Pancreas (tissue), 10 donors: Measurements from ENCODE around the gene ZNF385C. TPM values are rescaled to one million over a fixed set of nuclear protein-coding genes. Genes with fewer than 3 reads are reported as not detected.
A peak's percentile ranks its signal among the peaks of the same experiment; 100 is the strongest.

Experiments
- ATAC-seq, 4 donors: fragments of 200-7000 bp; cut with Tn5 transposase; one replicate each; pipeline versions ENCODE4 v1.8.0 to v1.9.1; 2020; ENCODE audit warnings: mild to moderate bottlenecking in 4 of 4, moderate library complexity in 4 of 4
- DNase-seq, 6 donors: peaks; one replicate each; pipeline ENCODE4 v3.0.0-alpha.2; 2020
- FAIRE-seq: peaks from 2 replicates; lab custom pipeline; 2012; peaks lifted over from hg19 to GRCh38; lab: Jason Lieb, UNC
- H3K27ac ChIP-seq, 4 donors: fragments of 200-600 bp; sonication (generic); 1 replicate in 3 of 4; 2 replicates in 1 of 4; pipeline versions ENCODE4 v1.5.0 to v1.8.0; 2020
- H3K27me3 ChIP-seq, 4 donors: fragments of 200-600 bp; one replicate each; pipeline ENCODE4 v1.8.0; 2021
- H3K36me3 ChIP-seq, 3 donors: fragments of 200-600 bp; sonication (generic) in 1 of 3; one replicate each; pipeline versions ENCODE4 v1.5.0 to v1.8.0; 2020 to 2021
- H3K4me1 ChIP-seq, 3 donors: fragments of 200-600 bp; one replicate each; pipeline ENCODE4 v1.8.0; 2021
- H3K4me3 ChIP-seq, 4 donors: fragments of 200-600 bp; sonication (generic) in 2 of 4; one replicate each; pipeline versions ENCODE4 v1.5.0 to v1.8.0; 2020 to 2021
- H3K9me3 ChIP-seq, 4 donors: fragments of 200-600 bp; one replicate each; pipeline ENCODE4 v1.8.0; 2021
- WGBS, 2 donors: extraction: QIAGEN DNeasy Blood & Tissue Kit; methylation state at CpG; one replicate each; pipeline ENCODE4 v1.1.7; 2013; 5-methylcytosine and 5-hydroxymethylcytosine counted together
- intact Hi-C, 3 donors: fragments of 100-400 bp; cut with DNase I; formaldehyde crosslinking; loops; one replicate each; pipeline versions ENCODE4 v1.11.1 to v1.14.2; 2022
- polyA plus RNA-seq, 2 donors: library from polyadenylated mRNA; stranded (reverse); fragments of 200-250 nt; gene quantifications; one replicate each; pipeline ENCODE4 v1.2.3, GENCODE V29; 2013
- total RNA-seq, 6 donors: library from RNA; stranded (reverse); fragmentation: NEBNext Ultra II Directional in 4 of 6; extraction: Animal tissue kit (Norgen Biotek cat#: 25700) in 4 of 6; gene quantifications; one replicate each; pipeline versions ENCODE4 v1.2.1 to v1.2.4, GENCODE V29; 2021 to 2023
- TF ChIP-seq, protein P1 (sequence below), 4 donors: fragments of 200-600 bp; sonication (generic) in 3 of 4; IDR thresholded peaks; one replicate each; pipeline versions ENCODE4 v1.5.0 to v1.8.0; 2021; ENCODE audit warnings: antibody characterized with exemption in 4 of 4
- donor health status: healthy with polysubstance abuse.
- donor health status: DM: no; HTN: no; CAD: no; lungs with moderate emphysema.
- donor health status: DM: no; HTN: no; CAD: no.
- donor health status: control.
- donor health status: control.
- donor health status: Bipolar disorder and iron deficiency.
- donor health status: DM: yes; HTN: yes; CAD: no.
- donor health status: DM: no; HTN: no; CAD: no.
- donor health status: DM: no; HTN: no; CAD: no.
- donor health status: DM: yes; HTN: yes; CAD: no.

The ZNF385C gene
- total and polyA plus RNA-seq, 8 donors: 0.67 to 2.6 (median 1.6) TPM

DNA sequence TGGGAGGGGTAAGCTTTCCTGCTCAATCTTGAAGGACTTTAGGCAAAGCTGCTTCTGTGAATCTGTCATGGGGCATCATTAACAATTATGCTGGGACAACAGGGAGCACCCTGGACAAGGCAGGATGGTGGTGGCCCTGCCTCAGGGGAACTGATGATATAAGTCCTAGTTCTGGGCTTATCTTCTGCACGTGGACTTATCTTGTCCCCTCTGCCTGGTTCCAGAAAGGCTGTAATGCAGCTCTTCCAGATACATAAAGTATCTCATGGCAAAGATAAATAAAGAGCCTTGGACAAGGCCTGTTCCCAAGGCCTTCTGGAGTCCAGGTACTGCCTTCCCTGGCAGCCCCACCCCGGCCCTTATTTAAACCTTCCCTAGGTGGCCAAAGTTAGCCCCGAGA, 6.0 kb upstream of the ZNF385C start:
- Histone ChIP-seq H3K27ac (no peak overlapping the region), H3K9me3 (no peaks in the 10 kb centered on the region), H3K4me3 (no peak overlapping the region), H3K4me1 (no peaks in the 10 kb centered on the region), H3K27me3 (no peaks in the 10 kb centered on the region), H3K36me3 (no peaks in the 10 kb centered on the region)
- FAIRE-seq: no peak
- DNase-seq: no peak
- TF ChIP-seq, protein P1, sequence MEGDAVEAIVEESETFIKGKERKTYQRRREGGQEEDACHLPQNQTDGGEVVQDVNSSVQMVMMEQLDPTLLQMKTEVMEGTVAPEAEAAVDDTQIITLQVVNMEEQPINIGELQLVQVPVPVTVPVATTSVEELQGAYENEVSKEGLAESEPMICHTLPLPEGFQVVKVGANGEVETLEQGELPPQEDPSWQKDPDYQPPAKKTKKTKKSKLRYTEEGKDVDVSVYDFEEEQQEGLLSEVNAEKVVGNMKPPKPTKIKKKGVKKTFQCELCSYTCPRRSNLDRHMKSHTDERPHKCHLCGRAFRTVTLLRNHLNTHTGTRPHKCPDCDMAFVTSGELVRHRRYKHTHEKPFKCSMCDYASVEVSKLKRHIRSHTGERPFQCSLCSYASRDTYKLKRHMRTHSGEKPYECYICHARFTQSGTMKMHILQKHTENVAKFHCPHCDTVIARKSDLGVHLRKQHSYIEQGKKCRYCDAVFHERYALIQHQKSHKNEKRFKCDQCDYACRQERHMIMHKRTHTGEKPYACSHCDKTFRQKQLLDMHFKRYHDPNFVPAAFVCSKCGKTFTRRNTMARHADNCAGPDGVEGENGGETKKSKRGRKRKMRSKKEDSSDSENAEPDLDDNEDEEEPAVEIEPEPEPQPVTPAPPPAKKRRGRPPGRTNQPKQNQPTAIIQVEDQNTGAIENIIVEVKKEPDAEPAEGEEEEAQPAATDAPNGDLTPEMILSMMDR (IDR thresholded peaks at IDR 0.05): no peak
- WGBS, 2 donors: 72 to 74% methylated on average over 3 of the region's 3 CpGs
- ATAC-seq: no peak
- intact Hi-C loops: loop anchor here in 2 of 3 donors (5.0 to 10.0 kb wide), 2 partner anchors 37 to 79 kb away; partner anchors contain the start of gene NKIRAS2 (in 1 of the 2)

- DNase-seq: no peak
- no peaks in the 10 kb centered on the region for H3K4me1 ChIP-seq
- H3K9me3 ChIP-seq: no peaks in the 10 kb centered on the region
- TF ChIP-seq, protein P1 (IDR thresholded peaks at IDR 0.05): no peak
- intact Hi-C loops: loop anchor here in 2 of 3 donors (5.0 to 10.0 kb wide), 2 partner anchors 36 to 79 kb away; partner anchors contain the start of gene NKIRAS2 (in 1 of the 2)
- H3K27ac ChIP-seq: no peak overlapping the region
- H3K36me3 ChIP-seq: no peaks in the 10 kb centered on the region
- H3K4me3 ChIP-seq: no peak overlapping the region
- WGBS, 2 donors: 85 to 86% methylated on average over 11 of the region's 11 CpGs
- no peak for ATAC-seq
- no peak for FAIRE-seq
- H3K27me3 ChIP-seq: no peaks in the 10 kb centered on the region
These were observed 5.1 kb upstream of the ZNF385C start for GRCh38 chr17:42103221-42103954.

GRCh38 chr17:42101513-42102292, 3.4 kb upstream of the ZNF385C start:
- TF ChIP-seq, protein P1 (IDR thresholded peaks at IDR 0.05): peak; percentile 51 to 74 (median 68)
- intact Hi-C loops: loop anchor here in 2 of 3 donors (5.0 to 10.0 kb wide), 2 partner anchors 34 to 77 kb away; partner anchors contain the start of gene NKIRAS2 (in 1 of the 2)
- peak; percentile 79 to 89 (median 82) for ATAC-seq
- FAIRE-seq: no peak
- no peaks in the 10 kb centered on the region for H3K36me3 ChIP-seq
- peaks cover 0 to 4% (median 0%) of the 10 kb centered on the region in 3 donors for H3K4me1 ChIP-seq
- peak; percentile 54 to 93 (median 82) for DNase-seq
- no peak overlapping the region for H3K27ac ChIP-seq
- H3K27me3 ChIP-seq: no peaks in the 10 kb centered on the region
- no peak overlapping the region for H3K4me3 ChIP-seq
- WGBS, 2 donors: 47 to 52% methylated on average over 10 to 14 of the region's 14 CpGs
- no peaks in the 10 kb centered on the region for H3K9me3 ChIP-seq

- no peaks in the 10 kb centered on the region for H3K36me3 ChIP-seq
- WGBS, 2 donors: 71 to 72% methylated on average over 14 of the region's 14 CpGs
- no peaks in the 10 kb centered on the region for H3K9me3 ChIP-seq
- no peak for FAIRE-seq
- intact Hi-C loops: no loop called here
- no peak overlapping the region for H3K4me3 ChIP-seq
- no peak for DNase-seq
- peaks cover 0 to 4% (median 0%) of the 10 kb centered on the region in 3 donors for H3K4me1 ChIP-seq
- H3K27ac ChIP-seq: no peak overlapping the region
- ATAC-seq: peak in 2 of 4 donors; percentile 16 to 22
- TF ChIP-seq, protein P1 (IDR thresholded peaks at IDR 0.05): no peak
- H3K27me3 ChIP-seq: no peaks in the 10 kb centered on the region
These were observed 592 bp upstream of the ZNF385C start for GRCh38 chr17:42098730-42099399.
